ENCODE measurements around the gene SETDB1. TPM values are rescaled to one million over a fixed set of nuclear protein-coding genes. Genes with fewer than 3 reads are reported as not detected.
"Not testable (repeated sequence)": the region's sequence is repeated elsewhere in the genome, so short reads cannot be mapped to it uniquely, and the experiment has no call there.

Gene SETDB1
- total RNA-seq = 10 to 100 TPM; 23.9 to 36.0 (median 30.3) TPM
- polyA plus RNA-seq = 10 to 100 TPM in 1 of 3 donors, 1 to 10 TPM in 2; 5.5 to 24.5 (median 9.0) TPM

GRCh38 chr1:150926097-150926741 lies at the start of gene SETDB1:
SETDB1 (plus strand) TSS chr1:150926363; CDS start chr1:150927715, 1,352 bp downstream.
- peak within 1 kb of the TSS; percentile 80 to 94 (median 88) for H3K27ac ChIP-seq
- intact Hi-C loops (cut with DNase I) = loop anchor here (1.0 to 10.0 kb wide), 4 partner anchors 46 to 361 kb away; partner anchors contain the start of genes CERS2 and GOLPH3L
- peaks cover 18 to 39% (median 32%) of the 10 kb centered on the region in 4 donors for H3K36me3 ChIP-seq
- H3K9me3 ChIP-seq = no peaks in the 10 kb centered on the region
- peak; percentile 98 for DNase-seq
- 0 to 1% methylated on average over 39 of the region's 39 CpGs for WGBS, 2 donors
- TF ChIP-seq POLR2A (IDR thresholded peaks at IDR 0.05) = no peak
- peak; percentile 61 to 86 (median 75) for TF ChIP-seq POLR2AphosphoS5 (IDR thresholded peaks at IDR 0.05)
- peak in 1 of 4 donors; percentile 74 for TF ChIP-seq EP300 (IDR thresholded peaks at IDR 0.05)
- H3K27me3 ChIP-seq = no peaks in the 10 kb centered on the region
- peak within 1 kb of the TSS; percentile 77 to 90 (median 86) for H3K4me3 ChIP-seq
- H3K4me1 ChIP-seq = peaks cover 0 to 15% (median 13%) of the 10 kb centered on the region in 4 donors

- not testable (repeated sequence) for H3K36me3 ChIP-seq, H3K27ac ChIP-seq, H3K4me3 ChIP-seq, DNase-seq, H3K9me3 ChIP-seq, H3K27me3 ChIP-seq
- WGBS, 2 donors = 93 to 94% methylated on average over 2 of the region's 2 CpGs
- peaks cover 0 to 21% (median 15%) of the 10 kb centered on the region in 4 donors for H3K4me1 ChIP-seq
- intact Hi-C loops (cut with DNase I) = loop anchor here (5.0 kb wide), 2 partner anchors 98 to 317 kb away; no protein-coding TSS in a partner anchor
These were observed 47.2 kb upstream of the SETDB1 start for GRCh38 chr1:150878931-150879330.

- H3K4me1 ChIP-seq = peaks cover 0 to 6% (median 3%) of the 10 kb centered on the region in 4 donors
- DNase-seq = no peak
- H3K4me3 ChIP-seq = no peak overlapping the region
- intact Hi-C loops (cut with DNase I) = no loop called here
- H3K27ac ChIP-seq = peak overlapping the region; percentile 6 to 75 (median 40)
- no peaks in the 10 kb centered on the region for H3K36me3 ChIP-seq
- H3K27me3 ChIP-seq = no peaks in the 10 kb centered on the region
- H3K9me3 ChIP-seq = no peaks in the 10 kb centered on the region
- TF ChIP-seq POLR2AphosphoS5 (IDR thresholded peaks at IDR 0.05) = peak in 3 of 4 donors; percentile 29 to 41 (median 38)
- no peak for TF ChIP-seq EP300 (IDR thresholded peaks at IDR 0.05)
- 46 to 78% methylated on average over 2 of the region's 2 CpGs for WGBS, 2 donors
These were observed 44.7 kb upstream of the SETDB1 start for GRCh38 chr1:150881331-150882070.

GRCh38 chr1:150883121-150883520 lies 43.0 kb upstream of the SETDB1 start:
- H3K36me3 ChIP-seq; DNase-seq; H3K27ac ChIP-seq; H3K4me3 ChIP-seq; H3K27me3 ChIP-seq; intact Hi-C loops (cut with DNase I); H3K9me3 ChIP-seq; H3K4me1 ChIP-seq: not testable (repeated sequence)
- 91 to 94% methylated on average over 5 of the region's 5 CpGs for WGBS, 2 donors

- DNase-seq = no peak
- no peak within 1 kb of the TSS for H3K27ac ChIP-seq
- H3K27me3 ChIP-seq = no peaks in the 10 kb centered on the region
- no peaks in the 10 kb centered on the region for H3K9me3 ChIP-seq
- H3K4me1 ChIP-seq = no peaks in the 10 kb centered on the region
- no peaks in the 10 kb centered on the region for H3K36me3 ChIP-seq
- intact Hi-C loops (cut with DNase I) = no loop called here
- 32 to 64% methylated on average over 3 of the region's 3 CpGs for WGBS, 2 donors
- no peak within 1 kb of the TSS for H3K4me3 ChIP-seq
- TF ChIP-seq POLR2AphosphoS5 (IDR thresholded peaks at IDR 0.05) (no peak), POLR2A (IDR thresholded peaks at IDR 0.05) (no peak), CTCF (IDR thresholded peaks at IDR 0.05) (no peak), EP300 (IDR thresholded peaks at IDR 0.05) (no peak)
These were observed 39.1 kb upstream of the SETDB1 start, which contains the start of gene CTXND2 for GRCh38 chr1:150887018-150887417. CTXND2 (plus strand) TSS chr1:150887136; CDS start chr1:150912315, 25,179 bp downstream.

GRCh38 chr1:150888727-150889126 lies 37.4 kb upstream of the SETDB1 start:
- Histone ChIP-seq H3K9me3 (no peaks in the 10 kb centered on the region), H3K4me3 (no peak overlapping the region), H3K27ac (no peak overlapping the region), H3K27me3 (no peaks in the 10 kb centered on the region), H3K36me3 (no peaks in the 10 kb centered on the region), H3K4me1 (no peaks in the 10 kb centered on the region)
- intact Hi-C loops (cut with DNase I) = no loop called here
- 90 to 94% methylated on average over 8 of the region's 8 CpGs for WGBS, 2 donors
- TF ChIP-seq POLR2AphosphoS5 (IDR thresholded peaks at IDR 0.05) (no peak), POLR2A (IDR thresholded peaks at IDR 0.05) (no peak), CTCF (IDR thresholded peaks at IDR 0.05) (no peak), EP300 (IDR thresholded peaks at IDR 0.05) (no peak)
- no peak for DNase-seq

Measured in sigmoid colon (tissue), 7 donors.